ENCODE data around the gene SCAMP2.

DNA sequence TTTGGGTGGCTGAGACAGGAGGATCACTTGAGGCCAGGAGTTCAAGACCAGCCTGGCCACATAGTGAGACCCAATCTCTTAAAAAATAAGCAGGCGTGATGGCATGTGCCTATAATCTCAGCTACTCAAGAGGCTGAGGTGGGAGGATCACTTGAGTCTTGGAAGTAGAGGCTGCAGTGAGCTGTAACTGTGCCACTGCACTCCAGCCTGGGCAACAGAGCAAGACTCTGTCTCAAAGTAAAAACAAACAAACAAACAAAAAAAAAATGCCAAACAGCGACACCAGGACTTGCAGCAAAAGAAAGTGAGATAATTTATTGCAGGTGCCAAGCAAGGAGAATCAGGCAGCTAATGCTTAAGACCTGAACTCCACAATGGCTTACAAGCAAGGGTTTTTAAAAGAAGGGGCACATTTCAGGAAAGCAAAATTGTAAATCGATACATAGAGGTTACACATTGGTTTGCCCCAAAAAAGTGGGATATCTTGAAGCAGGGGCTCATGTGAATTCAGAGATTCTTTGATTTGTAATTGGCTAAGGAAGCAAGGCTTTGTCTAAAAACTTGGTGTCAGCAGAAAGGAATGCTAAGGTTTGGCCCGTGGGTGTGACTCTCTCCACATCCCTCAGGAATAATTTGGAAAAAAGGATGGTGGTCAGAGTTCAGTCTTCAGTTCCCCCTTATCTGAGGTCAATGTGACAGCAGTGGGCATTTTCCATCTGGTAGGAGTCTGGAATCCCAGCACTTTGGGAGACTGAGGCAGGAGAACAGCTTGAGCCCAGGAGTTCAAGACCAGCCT lies 11.5 kb upstream of the SCAMP2 start:
- TF ChIP-seq, protein P1, sequence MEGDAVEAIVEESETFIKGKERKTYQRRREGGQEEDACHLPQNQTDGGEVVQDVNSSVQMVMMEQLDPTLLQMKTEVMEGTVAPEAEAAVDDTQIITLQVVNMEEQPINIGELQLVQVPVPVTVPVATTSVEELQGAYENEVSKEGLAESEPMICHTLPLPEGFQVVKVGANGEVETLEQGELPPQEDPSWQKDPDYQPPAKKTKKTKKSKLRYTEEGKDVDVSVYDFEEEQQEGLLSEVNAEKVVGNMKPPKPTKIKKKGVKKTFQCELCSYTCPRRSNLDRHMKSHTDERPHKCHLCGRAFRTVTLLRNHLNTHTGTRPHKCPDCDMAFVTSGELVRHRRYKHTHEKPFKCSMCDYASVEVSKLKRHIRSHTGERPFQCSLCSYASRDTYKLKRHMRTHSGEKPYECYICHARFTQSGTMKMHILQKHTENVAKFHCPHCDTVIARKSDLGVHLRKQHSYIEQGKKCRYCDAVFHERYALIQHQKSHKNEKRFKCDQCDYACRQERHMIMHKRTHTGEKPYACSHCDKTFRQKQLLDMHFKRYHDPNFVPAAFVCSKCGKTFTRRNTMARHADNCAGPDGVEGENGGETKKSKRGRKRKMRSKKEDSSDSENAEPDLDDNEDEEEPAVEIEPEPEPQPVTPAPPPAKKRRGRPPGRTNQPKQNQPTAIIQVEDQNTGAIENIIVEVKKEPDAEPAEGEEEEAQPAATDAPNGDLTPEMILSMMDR (IDR thresholded peaks at IDR 0.05) = no peak
- no peak for TF ChIP-seq POLR2A (IDR thresholded peaks at IDR 0.05)
